IPS-NIHi7 (cell line): ENCODE results near the gene MTMR10.

Source experiments
- DNase-seq: peaks from one replicate; pipeline ENCODE4 v3.0.0; 2012; ENCODE audit warnings: mixed read lengths; ENCODE audit errors: extremely low spot score

The MTMR10 gene

GRCh38 chr15:30956216-30957124 is 35.0 kb downstream of the MTMR10 start:
- no peak for DNase-seq

GRCh38 chr15:30954674-30955073 is 36.8 kb downstream of the MTMR10 start:
- DNase-seq, result no peak

- peak; percentile 43 for DNase-seq
Observed at GRCh38 chr15:30953731-30954378, 37.6 kb downstream of the MTMR10 start.

GRCh38 chr15:30953183-30953582 is 38.2 kb downstream of the MTMR10 start:
- no peak for DNase-seq

- DNase-seq, result no peak
Observed at GRCh38 chr15:30943654-30944335, 47.6 kb downstream of the MTMR10 start.

DNA sequence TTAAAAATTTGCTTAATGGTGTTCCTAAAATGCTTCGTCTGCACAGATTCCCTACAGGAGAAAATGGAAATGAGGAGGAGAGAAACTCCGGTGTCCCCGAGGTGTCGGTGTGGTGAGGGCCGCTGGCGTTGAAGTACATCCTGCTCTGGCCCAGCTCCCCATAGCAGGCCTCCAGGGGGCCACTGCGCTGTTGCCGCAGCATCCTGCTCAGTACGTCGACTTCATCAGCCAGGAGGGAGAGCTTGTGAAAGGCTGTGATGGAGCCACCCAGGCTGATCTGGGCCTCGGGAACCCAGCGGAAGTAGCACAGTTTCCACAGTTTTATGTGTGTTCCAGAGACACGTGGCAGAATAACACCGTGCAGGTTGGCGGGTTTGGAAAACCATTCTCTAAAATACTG is 49.9 kb downstream of the MTMR10 start:
- DNase-seq, result peak; percentile 18

DNA sequence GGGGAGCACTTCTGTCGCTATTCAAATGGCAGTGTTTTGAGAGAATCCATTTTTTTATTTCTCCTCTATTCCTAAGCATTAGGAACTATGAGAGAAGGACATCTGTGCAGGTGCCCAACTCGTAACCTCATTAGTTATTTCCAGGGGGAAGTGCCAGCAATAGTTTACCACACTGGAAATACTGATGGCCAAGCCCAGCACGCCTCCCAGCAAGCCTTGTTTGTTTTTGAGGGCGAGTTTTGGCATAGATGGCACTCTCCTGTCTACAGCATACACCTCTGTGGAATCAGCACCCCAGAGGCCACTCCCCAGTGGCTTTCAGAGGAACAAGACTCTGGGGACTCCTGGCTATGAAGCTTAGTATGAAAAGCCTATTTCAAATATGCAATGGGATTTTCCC is 51.1 kb downstream of the MTMR10 start:
- no peak for DNase-seq

- no peak for DNase-seq
Observed at GRCh38 chr15:30939161-30939560, 52.3 kb downstream of the MTMR10 start.

DNA sequence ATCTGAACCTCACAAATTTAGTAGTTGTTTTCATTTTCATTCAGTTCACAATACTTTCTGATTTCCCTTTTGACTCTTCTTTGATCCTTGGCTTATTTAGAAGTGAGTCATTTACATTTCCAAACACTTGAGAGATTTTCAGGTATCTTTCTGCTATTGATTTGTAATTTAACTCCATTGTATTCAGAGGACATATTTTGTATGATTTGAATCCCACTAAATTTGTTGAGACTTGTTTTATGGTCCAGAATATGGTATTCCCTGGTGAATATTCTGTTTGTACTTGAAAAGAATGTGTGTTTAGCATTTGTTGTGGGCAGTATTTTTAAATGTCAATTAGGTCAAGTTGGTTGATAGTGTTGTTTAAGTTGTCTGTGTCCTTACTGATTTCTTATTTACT is 58.1 kb downstream of the MTMR10 start:
- DNase-seq, result no peak

GRCh38 chr15:30930422-30930821 is 61.0 kb downstream of the MTMR10 start:
- no peak for DNase-seq

- no peak for DNase-seq
Observed at GRCh38 chr15:30929982-30930381, 61.4 kb downstream of the MTMR10 start.

DNA sequence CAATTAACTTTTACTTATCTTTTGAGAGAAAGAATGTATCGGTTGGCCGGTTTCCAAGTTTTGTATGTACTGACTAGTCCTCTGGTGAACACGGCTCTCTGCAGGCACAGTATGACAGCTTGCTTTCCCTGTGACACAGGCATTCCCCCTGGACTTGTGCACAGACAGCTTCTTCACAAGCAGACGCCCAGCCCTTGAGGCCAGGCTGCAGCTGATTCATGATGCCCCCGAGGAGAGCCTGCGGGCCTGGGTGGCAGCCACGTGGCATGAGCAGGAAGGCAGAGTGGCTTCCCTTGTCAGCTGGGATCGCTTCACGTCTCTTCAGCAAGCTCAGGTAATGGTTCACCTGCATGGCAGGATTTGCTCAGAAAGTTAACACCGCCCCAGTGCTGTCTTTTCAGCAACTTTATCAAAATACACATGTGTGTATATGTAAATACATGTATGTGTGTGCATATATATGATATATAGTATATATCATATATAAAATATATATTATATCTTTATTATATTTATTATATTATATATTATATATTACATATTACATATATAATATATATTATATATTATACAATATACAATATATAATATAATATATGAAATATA is 62.3 kb downstream of the MTMR10 start:
- no peak for DNase-seq

DNA sequence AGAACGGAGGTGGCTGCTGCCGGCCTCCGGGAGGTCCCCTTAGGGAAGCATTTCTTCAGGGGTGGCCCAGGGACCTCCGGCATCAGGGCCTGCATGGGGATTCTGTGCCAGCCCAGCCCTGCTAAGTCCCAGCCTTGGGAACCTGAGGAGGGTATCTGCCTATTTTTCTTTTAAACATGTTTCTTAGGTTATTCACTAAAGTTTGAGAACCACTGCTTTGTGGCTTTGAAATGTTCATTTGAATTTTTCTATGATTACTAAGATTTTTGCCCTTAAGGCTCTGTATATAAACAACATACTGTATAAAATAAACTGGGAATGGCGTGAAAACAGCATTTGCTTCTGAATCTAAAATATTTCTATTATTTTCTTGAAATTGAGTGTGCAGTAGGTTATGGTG is 63.4 kb downstream of the MTMR10 start:
- DNase-seq, result no peak

DNA sequence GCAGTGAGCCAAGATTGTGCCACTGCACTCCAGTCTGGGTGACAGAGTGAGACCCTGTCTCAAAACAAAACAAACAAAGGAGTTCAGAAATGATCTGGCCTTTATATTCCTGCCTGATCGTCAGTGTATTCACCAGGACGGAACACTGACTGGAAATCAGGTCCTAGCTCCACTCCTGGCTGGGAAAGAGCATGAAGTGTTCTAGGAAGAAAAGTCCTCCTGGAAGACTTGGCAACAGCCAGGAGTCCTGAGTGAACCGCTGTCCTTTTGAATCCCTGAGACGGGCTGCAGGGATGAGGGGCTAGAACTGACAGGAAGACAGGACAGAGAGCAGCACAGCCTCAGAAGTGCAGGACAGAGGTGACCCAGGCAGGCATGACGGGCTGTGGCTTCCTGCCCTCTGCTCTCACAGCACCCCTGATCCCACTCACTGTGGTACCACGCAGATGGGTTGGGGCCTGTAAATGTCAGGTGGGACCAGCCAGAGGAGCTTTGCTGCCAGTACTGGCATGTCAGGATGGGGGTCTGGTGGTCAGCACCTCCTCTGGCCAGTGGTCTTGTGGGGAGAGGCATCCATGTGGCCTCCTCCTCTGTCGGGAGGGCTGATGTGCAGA is 64.2 kb downstream of the MTMR10 start:
- no peak for DNase-seq

GRCh38 chr15:30926161-30926560 is 65.3 kb downstream of the MTMR10 start:
- DNase-seq, result no peak

GRCh38 chr15:30925686-30926085 is 65.7 kb downstream of the MTMR10 start:
- no peak for DNase-seq

GRCh38 chr15:30924353-30924752 is 67.1 kb downstream of the MTMR10 start:
- no peak for DNase-seq

- no peak for DNase-seq
Observed at GRCh38 chr15:30923429-30923828, 68.0 kb downstream of the MTMR10 start.

- peak; percentile 73 for DNase-seq
Observed at GRCh38 chr15:30922480-30923311, 68.7 kb downstream of the MTMR10 start.

- DNase-seq, result no peak
Observed at GRCh38 chr15:30921781-30922479, 69.5 kb downstream of the MTMR10 start.
